Measurements from ENCODE around the gene NNMT. TPM values are rescaled to one million over a fixed set of nuclear protein-coding genes. Genes with fewer than 3 reads are reported as not detected.

Gene NNMT
- total and polyA plus RNA-seq, 2 donors (not counting 3 experiments of a cell fraction or from before 2014, with no cell fraction given) = 330 to 454 TPM

DNA sequence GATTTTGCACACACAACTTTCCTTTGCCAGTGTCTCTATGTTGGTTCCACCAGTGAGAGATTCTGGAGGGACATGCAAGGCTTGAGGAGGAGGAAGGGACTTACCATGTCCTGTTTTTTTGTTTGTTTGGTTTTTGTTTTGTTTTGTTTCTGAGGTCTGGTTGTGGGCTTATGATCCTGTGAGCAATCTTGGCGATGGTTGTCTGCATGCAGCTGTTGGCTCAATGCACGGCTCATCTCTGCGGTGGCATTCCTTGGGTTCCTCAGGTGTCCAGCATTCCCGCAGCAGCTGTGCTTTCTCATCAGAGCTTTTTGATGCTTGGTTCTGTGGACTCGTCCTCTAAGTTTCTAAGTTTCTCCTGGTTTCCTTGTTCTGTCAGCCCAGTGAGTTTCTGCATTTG lies 4.8 kb upstream of the NNMT start:
- no peaks in the 10 kb centered on the region for H3K9me3 ChIP-seq (replicated peaks; ENCODE audit: control insufficient read depth, insufficient read depth, low read length)
- dilution Hi-C loops (cut with MboI; ENCODE audit: extremely low pct_ligation_motif_present, low sequenced_read_pairs) (no loop called here), intact Hi-C loops (cut with micrococcal nuclease) (no loop called here)
- no TSS peak for BruUV-seq (replicated peaks)
- no peaks in the 10 kb centered on the region for H3K27me3 ChIP-seq (ENCODE audit: control insufficient read depth in 2 of 2, insufficient read depth in 2 of 2, low read length in 2 of 2)
- H3K4me1 ChIP-seq (ENCODE audit: control insufficient read depth, extremely low read depth, insufficient read depth, low read length) = peaks cover 64% of the 10 kb centered on the region
- ChIA-PET POLR2A (interaction anchor here (0.6 to 1.3 kb wide), 4 partner anchors 9 to 16 kb away, joined by 3 to 6 read pairs (median 3); no protein-coding TSS in a partner anchor), CTCF (interaction anchor here (0.6 to 7.1 kb wide), 11 partner anchors 10 to 59 kb away, joined by 3 to 41 read pairs (median 5); no protein-coding TSS in a partner anchor)
- peak overlapping the region in 2 of 3 experiments; percentile 46 to 65 for H3K4me3 ChIP-seq (replicated peaks in 1 of 3; ENCODE audit: insufficient read depth in 1 of 3, low read depth in 1 of 3, low read length in 3 of 3)
- DNase-seq (ENCODE audit: low read depth, low spot score) = peak; percentile 53
- H3K9me1 ChIP-seq (replicated peaks; ENCODE audit: control insufficient read depth, extremely low read depth, insufficient read depth, low read length) = no peaks in the 10 kb centered on the region
- TF ChIP-seq FOS (IDR thresholded peaks at IDR 0.05; ENCODE audit: borderline replicate concordance, insufficient read depth, low read length) (no peak), EZH2 (IDR thresholded peaks at IDR 0.05; ENCODE audit: borderline replicate concordance, low read depth, low read length, severe bottlenecking) (no peak), POLR2AphosphoS5 (IDR thresholded peaks at IDR 0.05; ENCODE audit: insufficient read depth, low read depth, low read length) (no peak), POLR2A (IDR thresholded peaks at IDR 0.05; ENCODE audit: low read depth, low read length) (no peak)
- TF ChIP-seq, protein P1, sequence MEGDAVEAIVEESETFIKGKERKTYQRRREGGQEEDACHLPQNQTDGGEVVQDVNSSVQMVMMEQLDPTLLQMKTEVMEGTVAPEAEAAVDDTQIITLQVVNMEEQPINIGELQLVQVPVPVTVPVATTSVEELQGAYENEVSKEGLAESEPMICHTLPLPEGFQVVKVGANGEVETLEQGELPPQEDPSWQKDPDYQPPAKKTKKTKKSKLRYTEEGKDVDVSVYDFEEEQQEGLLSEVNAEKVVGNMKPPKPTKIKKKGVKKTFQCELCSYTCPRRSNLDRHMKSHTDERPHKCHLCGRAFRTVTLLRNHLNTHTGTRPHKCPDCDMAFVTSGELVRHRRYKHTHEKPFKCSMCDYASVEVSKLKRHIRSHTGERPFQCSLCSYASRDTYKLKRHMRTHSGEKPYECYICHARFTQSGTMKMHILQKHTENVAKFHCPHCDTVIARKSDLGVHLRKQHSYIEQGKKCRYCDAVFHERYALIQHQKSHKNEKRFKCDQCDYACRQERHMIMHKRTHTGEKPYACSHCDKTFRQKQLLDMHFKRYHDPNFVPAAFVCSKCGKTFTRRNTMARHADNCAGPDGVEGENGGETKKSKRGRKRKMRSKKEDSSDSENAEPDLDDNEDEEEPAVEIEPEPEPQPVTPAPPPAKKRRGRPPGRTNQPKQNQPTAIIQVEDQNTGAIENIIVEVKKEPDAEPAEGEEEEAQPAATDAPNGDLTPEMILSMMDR (IDR thresholded peaks at IDR 0.05; ENCODE audit: extremely low read depth in 1 of 2, insufficient read depth in 1 of 2, low read depth in 1 of 2, low read length in 2 of 2) = no peak
- peak overlapping the region; percentile 46 for H2AFZ ChIP-seq (ENCODE audit: low read depth, low read length)
- no peak for FAIRE-seq
- no peaks in the 10 kb centered on the region for H3K36me3 ChIP-seq (ENCODE audit: control insufficient read depth in 2 of 2, extremely low read depth in 1 of 2, insufficient read depth in 2 of 2, low read length in 2 of 2)
- H3K9ac ChIP-seq (replicated peaks; ENCODE audit: extremely low read depth, insufficient read depth, low read length) = peak overlapping the region; percentile 91
- H3K79me2 ChIP-seq (ENCODE audit: control insufficient read depth, insufficient read depth, low read length) = peaks cover under 1% of the 10 kb centered on the region
- H4K20me1 ChIP-seq (replicated peaks; ENCODE audit: control insufficient read depth, extremely low read depth, insufficient read depth, low read length) = no peaks in the 10 kb centered on the region
- H3K27ac ChIP-seq (ENCODE audit: insufficient read depth, low read depth, low read length) = peak overlapping the region; percentile 100
- H3K4me2 ChIP-seq (ENCODE audit: insufficient read depth, low read length) = peak overlapping the region; percentile 96

Data from endothelial cell of umbilical vein (primary cell).